Left lung (tissue), 10 donors: Measurements from ENCODE around the gene SPTBN4. TPM values are rescaled to one million over a fixed set of nuclear protein-coding genes. Genes with fewer than 3 reads are reported as not detected.

ENCODE experiments used
- ATAC-seq: fragments of 200-7000 bp; cut with Tn5 transposase; one replicate; pipeline ENCODE4 v1.9.1; 2020; ENCODE audit warnings: moderate library complexity
- DNase-seq, 4 donors: peaks; one replicate each; pipeline ENCODE4 v3.0.0-alpha.2; 2013 to 2020
- H3K27ac ChIP-seq, 2 donors: fragments of 200-600 bp; sonication (generic) in 1 of 2; one replicate each; pipeline versions ENCODE4 v1.5.0 to v1.8.0; 2020 to 2021
- H3K27me3 ChIP-seq, 2 donors: fragments of 200-600 bp; sonication (generic) in 1 of 2; one replicate each; pipeline versions ENCODE4 v1.5.0 to v1.8.0; 2020 to 2021
- H3K36me3 ChIP-seq, 2 donors: fragments of 200-600 bp; sonication (generic) in 1 of 2; one replicate each; pipeline versions ENCODE4 v1.5.0 to v1.8.0; 2020 to 2021
- H3K4me1 ChIP-seq, 2 donors: fragments of 200-600 bp; one replicate each; pipeline ENCODE4 v1.8.0; 2021
- H3K4me3 ChIP-seq, 2 donors: fragments of 200-600 bp; sonication (generic) in 1 of 2; one replicate each; pipeline versions ENCODE4 v1.5.0 to v1.8.0; 2020 to 2021; ENCODE audit warnings: mild to moderate bottlenecking in 1 of 2
- H3K9me3 ChIP-seq, 2 donors: fragments of 200-600 bp; sonication (generic) in 1 of 2; one replicate each; pipeline versions ENCODE4 v1.5.0 to v1.8.0; 2020 to 2021
- intact Hi-C, 2 donors: fragments of 100-400 bp; cut with DNase I; formaldehyde crosslinking; loops; one replicate each; pipeline versions ENCODE4 v1.11.2 to v1.14.2; 2022
- polyA plus RNA-seq, 6 donors: library from polyadenylated mRNA; unstranded; fragments of 120-200 nt; gene quantifications; one replicate each; pipeline ENCODE4 v1.2.1, GENCODE V29; 2013; ENCODE audit not compliant: insufficient read length in 6 of 6
- total RNA-seq, 2 donors: library from RNA; stranded (reverse); fragmentation: NEBNext Ultra II Directional; extraction: Animal tissue kit (Norgen Biotek cat#: 25700); gene quantifications; one replicate each; pipeline ENCODE4 v1.2.1, GENCODE V29; 2021
- TF ChIP-seq, protein P1 (sequence below), 2 donors: fragments of 200-600 bp; sonication (generic) in 1 of 2; IDR thresholded peaks; one replicate each; pipeline versions ENCODE4 v1.5.0 to v1.8.0; 2021; ENCODE audit warnings: antibody characterized with exemption in 2 of 2
- donor health status: DM: no; HTN: yes; CAD: no.
- donor health status: DM: no; HTN: no; CAD: no.

SPTBN4 gene
- total and polyA plus RNA-seq, 8 donors = 0.42 to 2.5 (median 1.3) TPM

DNA sequence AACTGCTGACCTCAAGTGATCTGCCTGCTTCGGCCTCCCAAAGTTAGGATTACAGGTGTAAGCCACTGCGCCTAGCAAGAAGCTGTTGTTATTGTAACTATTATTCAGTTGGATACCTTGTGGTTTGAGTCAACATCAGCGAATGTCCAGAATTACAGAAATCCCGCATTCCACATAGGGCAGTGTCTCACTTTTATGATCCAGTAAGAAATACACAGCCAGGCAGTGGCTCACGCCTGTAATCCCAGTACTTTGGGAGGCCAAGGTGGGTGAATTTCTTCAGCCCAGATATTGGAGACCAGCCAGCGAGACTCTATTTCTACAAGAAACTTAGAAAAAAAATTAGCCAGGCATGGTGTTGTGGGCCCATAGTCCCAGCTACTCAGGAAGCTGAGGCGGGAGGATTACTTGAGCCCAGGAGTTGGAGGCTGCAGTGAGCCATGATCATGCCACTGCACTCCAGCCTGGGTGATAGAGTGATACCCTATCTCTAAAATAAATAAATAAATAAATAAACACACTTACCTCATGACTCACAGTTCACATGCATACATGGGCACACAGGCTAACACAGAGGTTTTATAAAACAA lies 43.8 kb downstream of the SPTBN4 start:
- TF ChIP-seq, protein P1, sequence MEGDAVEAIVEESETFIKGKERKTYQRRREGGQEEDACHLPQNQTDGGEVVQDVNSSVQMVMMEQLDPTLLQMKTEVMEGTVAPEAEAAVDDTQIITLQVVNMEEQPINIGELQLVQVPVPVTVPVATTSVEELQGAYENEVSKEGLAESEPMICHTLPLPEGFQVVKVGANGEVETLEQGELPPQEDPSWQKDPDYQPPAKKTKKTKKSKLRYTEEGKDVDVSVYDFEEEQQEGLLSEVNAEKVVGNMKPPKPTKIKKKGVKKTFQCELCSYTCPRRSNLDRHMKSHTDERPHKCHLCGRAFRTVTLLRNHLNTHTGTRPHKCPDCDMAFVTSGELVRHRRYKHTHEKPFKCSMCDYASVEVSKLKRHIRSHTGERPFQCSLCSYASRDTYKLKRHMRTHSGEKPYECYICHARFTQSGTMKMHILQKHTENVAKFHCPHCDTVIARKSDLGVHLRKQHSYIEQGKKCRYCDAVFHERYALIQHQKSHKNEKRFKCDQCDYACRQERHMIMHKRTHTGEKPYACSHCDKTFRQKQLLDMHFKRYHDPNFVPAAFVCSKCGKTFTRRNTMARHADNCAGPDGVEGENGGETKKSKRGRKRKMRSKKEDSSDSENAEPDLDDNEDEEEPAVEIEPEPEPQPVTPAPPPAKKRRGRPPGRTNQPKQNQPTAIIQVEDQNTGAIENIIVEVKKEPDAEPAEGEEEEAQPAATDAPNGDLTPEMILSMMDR (IDR thresholded peaks at IDR 0.05) = no peak
- intact Hi-C loops = no loop called here
- no peaks in the 10 kb centered on the region for H3K36me3 ChIP-seq
- H3K9me3 ChIP-seq = no peaks in the 10 kb centered on the region
- ATAC-seq (no peak), DNase-seq (no peak)
- H3K27me3 ChIP-seq = peaks cover 31 to 70% of the 10 kb centered on the region in 2 donors
- H3K4me1 ChIP-seq = peaks cover 0 to 7% of the 10 kb centered on the region in 2 donors
- H3K4me3 ChIP-seq = no peak overlapping the region
- no peak overlapping the region for H3K27ac ChIP-seq

DNA sequence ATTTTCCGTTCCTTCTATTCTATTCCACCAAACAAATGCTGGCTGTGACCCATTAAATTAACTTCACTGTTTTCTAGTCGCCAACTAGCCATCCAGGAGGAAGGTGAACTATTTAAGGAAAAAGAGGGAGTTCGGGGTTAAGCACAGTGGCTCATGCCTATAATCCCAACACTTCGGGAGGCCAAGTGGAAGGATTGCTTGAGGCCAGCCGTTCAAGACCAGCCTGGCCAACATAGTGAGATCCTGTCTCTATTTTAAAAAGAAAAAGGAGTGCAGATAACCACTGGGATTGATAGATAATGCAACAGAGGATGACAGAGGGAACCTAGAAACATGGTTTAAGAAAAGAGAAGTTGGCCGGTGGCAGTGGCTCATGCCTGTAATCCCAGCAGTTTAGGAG lies 44.7 kb downstream of the SPTBN4 start:
- Histone ChIP-seq H3K4me1 (peaks cover 0 to 7% of the 10 kb centered on the region in 2 donors), H3K27me3 (peaks cover 31 to 76% of the 10 kb centered on the region in 2 donors), H3K4me3 (no peak overlapping the region), H3K9me3 (no peaks in the 10 kb centered on the region), H3K27ac (no peak overlapping the region), H3K36me3 (no peaks in the 10 kb centered on the region)
- intact Hi-C loops = no loop called here
- no peak for DNase-seq
- no peak for ATAC-seq
- TF ChIP-seq, protein P1 (IDR thresholded peaks at IDR 0.05) = no peak

DNA sequence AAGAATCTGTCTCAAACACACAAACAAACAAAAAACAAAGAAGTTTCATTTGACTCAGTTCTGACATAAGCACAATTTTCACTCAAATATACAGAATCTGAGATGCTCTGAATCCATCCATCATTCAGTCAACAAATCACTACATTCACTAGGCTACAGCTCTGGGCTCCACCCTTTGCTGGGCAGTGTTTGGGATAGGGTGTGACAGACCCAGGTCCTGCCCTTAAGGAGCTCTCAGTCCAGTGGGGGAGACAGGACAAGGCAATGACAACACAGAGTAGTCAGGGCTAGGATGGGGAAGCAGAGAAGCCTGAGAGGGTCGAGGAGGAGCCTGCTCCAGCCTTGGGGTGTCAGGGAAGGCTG lies 45.3 kb downstream of the SPTBN4 start:
- no peak for DNase-seq
- TF ChIP-seq, protein P1 (IDR thresholded peaks at IDR 0.05) = no peak
- Histone ChIP-seq H3K4me1 (peaks cover 0 to 7% of the 10 kb centered on the region in 2 donors), H3K4me3 (no peak overlapping the region), H3K27ac (no peak overlapping the region), H3K36me3 (no peaks in the 10 kb centered on the region), H3K27me3 (peaks cover 31 to 77% of the 10 kb centered on the region in 2 donors), H3K9me3 (no peaks in the 10 kb centered on the region)
- intact Hi-C loops = no loop called here
- ATAC-seq = no peak

DNA sequence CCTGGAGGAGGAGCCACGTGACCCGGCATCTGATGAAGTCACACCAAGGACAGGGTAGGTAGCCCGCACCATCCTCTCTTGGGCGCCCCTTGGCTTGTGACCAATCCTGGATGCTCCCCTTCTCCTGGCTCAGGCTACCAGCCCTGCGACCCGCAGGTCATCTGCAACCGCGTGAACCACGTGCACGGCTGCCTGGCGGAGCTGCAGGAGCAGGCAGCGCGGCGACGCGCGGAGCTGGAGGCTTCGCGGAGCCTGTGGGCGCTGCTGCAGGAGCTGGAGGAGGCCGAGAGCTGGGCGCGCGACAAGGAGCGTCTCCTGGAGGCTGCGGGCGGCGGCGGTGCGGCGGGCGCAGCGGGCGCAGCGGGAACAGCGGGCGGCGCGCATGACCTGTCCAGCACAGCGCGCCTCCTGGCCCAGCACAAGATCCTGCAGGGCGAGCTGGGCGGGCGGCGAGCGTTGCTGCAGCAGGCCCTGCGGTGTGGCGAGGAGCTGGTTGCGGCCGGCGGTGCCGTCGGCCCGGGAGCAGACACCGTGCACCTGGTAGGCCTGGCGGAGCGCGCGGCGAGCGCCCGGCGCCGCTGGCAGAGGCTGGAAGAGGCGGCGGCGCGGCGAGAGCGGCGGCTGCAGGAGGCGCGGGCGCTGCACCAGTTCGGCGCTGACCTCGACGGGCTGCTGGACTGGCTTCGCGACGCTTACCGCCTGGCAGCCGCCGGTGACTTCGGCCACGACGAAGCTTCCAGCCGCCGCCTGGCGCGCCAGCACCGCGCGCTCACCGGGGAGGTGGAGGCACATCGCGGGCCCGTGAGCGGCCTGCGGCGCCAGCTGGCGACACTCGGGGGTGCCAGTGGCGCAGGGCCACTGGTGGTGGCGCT lies 45.9 kb downstream of the SPTBN4 start:
- H3K4me3 ChIP-seq = no peak overlapping the region
- no peaks in the 10 kb centered on the region for H3K36me3 ChIP-seq
- H3K27ac ChIP-seq = no peak overlapping the region
- H3K9me3 ChIP-seq = no peaks in the 10 kb centered on the region
- intact Hi-C loops = no loop called here
- DNase-seq (no peak), ATAC-seq (peak; percentile 33)
- peaks cover 31 to 83% of the 10 kb centered on the region in 2 donors for H3K27me3 ChIP-seq
- H3K4me1 ChIP-seq = peaks cover 0 to 7% of the 10 kb centered on the region in 2 donors
- TF ChIP-seq, protein P1 (IDR thresholded peaks at IDR 0.05) = no peak

DNA sequence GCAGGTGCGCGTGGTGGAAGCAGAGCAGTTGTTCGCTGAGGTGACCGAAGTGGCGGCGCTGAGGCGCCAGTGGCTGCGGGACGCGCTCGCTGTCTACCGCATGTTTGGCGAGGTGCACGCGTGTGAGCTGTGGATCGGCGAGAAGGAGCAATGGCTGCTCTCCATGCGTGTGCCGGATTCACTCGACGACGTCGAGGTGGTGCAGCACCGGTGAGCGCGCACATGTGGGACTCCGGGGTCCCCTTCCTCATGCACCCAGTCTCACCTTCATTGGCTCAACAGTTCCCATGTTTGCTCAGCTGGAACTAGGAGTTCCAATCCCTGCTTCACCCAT lies 46.5 kb downstream of the SPTBN4 start:
- H3K27ac ChIP-seq = no peak overlapping the region
- no peak for ATAC-seq
- H3K27me3 ChIP-seq = peaks cover 31 to 89% of the 10 kb centered on the region in 2 donors
- intact Hi-C loops = no loop called here
- TF ChIP-seq, protein P1 (IDR thresholded peaks at IDR 0.05) = no peak
- H3K4me3 ChIP-seq = no peak overlapping the region
- no peaks in the 10 kb centered on the region for H3K36me3 ChIP-seq
- DNase-seq = no peak
- peaks cover 0 to 7% of the 10 kb centered on the region in 2 donors for H3K4me1 ChIP-seq
- no peaks in the 10 kb centered on the region for H3K9me3 ChIP-seq
